ENCODE data around the gene PHACTR1.

- no peak for TF ChIP-seq CTCF (conservative IDR thresholded peaks at IDR 0.05; ENCODE audit: low read depth, low read length)
- no peak for TF ChIP-seq EZH2phosphoT487 (IDR thresholded peaks at IDR 0.05; ENCODE audit: borderline replicate concordance, low read length)
- TF ChIP-seq EZH2 (IDR thresholded peaks at IDR 0.05; ENCODE audit: low read length, unreplicated experiment) = no peak
Observed at GRCh38 chr6:12865117-12865516, 148.6 kb downstream of the PHACTR1 start.

All from PC-3 (cell line).